Measurements from ENCODE around the gene TMEM259.

TMEM259 gene

GRCh38 chr19:970695-971094 is 50.2 kb downstream of the TMEM259 start:
- peak; percentile 77 for TF ChIP-seq CTCF (IDR thresholded peaks at IDR 0.05; ENCODE audit: low read depth, low read length, missing control alignments)

GRCh38 chr19:966485-967088 is 54.3 kb downstream of the TMEM259 start:
- no peak for TF ChIP-seq CTCF (IDR thresholded peaks at IDR 0.05; ENCODE audit: low read depth, low read length, missing control alignments)
- DNase-seq: no peak
- in situ Hi-C loops (cut with HindIII; ENCODE audit: low pct_ligation_motif_present, low sequenced_read_pairs): no loop called here
- no peaks in the 10 kb centered on the region for H3K27me3 ChIP-seq (replicated peaks)
- H3K27ac ChIP-seq: no peak overlapping the region
- peaks cover 55% of the 10 kb centered on the region for H3K36me3 ChIP-seq (replicated peaks)
- no peak overlapping the region for H3K4me3 ChIP-seq (ENCODE audit: low read depth, low read length)

More at GRCh38 chr19:970695-971094, 50.2 kb downstream of the TMEM259 start:
- H3K36me3 ChIP-seq (replicated peaks): peaks cover 45% of the 10 kb centered on the region
- in situ Hi-C loops (cut with HindIII; ENCODE audit: low pct_ligation_motif_present, low sequenced_read_pairs): no loop called here
- H3K27ac ChIP-seq: no peak overlapping the region
- no peak for DNase-seq
- H3K27me3 ChIP-seq (replicated peaks): no peaks in the 10 kb centered on the region
- no peak overlapping the region for H3K4me3 ChIP-seq (ENCODE audit: low read depth, low read length)

- peaks cover 48% of the 10 kb centered on the region for H3K36me3 ChIP-seq (replicated peaks)
- no peak for TF ChIP-seq CTCF (IDR thresholded peaks at IDR 0.05; ENCODE audit: low read depth, low read length, missing control alignments)
- no peak overlapping the region for H3K27ac ChIP-seq
- in situ Hi-C loops (cut with HindIII; ENCODE audit: low pct_ligation_motif_present, low sequenced_read_pairs): no loop called here
- H3K4me3 ChIP-seq (ENCODE audit: low read depth, low read length): no peak overlapping the region
- no peak for DNase-seq
- H3K27me3 ChIP-seq (replicated peaks): no peaks in the 10 kb centered on the region
Observed at GRCh38 chr19:964761-965694, 55.9 kb downstream of the TMEM259 start.

GRCh38 chr19:964116-964520 is 56.8 kb downstream of the TMEM259 start:
- no peak for TF ChIP-seq CTCF (IDR thresholded peaks at IDR 0.05; ENCODE audit: low read depth, low read length, missing control alignments)
- H3K27ac ChIP-seq: no peak overlapping the region
- no peaks in the 10 kb centered on the region for H3K27me3 ChIP-seq (replicated peaks)
- in situ Hi-C loops (cut with HindIII; ENCODE audit: low pct_ligation_motif_present, low sequenced_read_pairs): no loop called here
- H3K4me3 ChIP-seq (ENCODE audit: low read depth, low read length): no peak overlapping the region
- H3K36me3 ChIP-seq (replicated peaks): peaks cover 46% of the 10 kb centered on the region
- DNase-seq: no peak

GRCh38 chr19:963486-963951 is 57.4 kb downstream of the TMEM259 start:
- peaks cover 42% of the 10 kb centered on the region for H3K36me3 ChIP-seq (replicated peaks)

More at GRCh38 chr19:963486-963951, 57.4 kb downstream of the TMEM259 start:
- no peak for TF ChIP-seq CTCF (IDR thresholded peaks at IDR 0.05; ENCODE audit: low read depth, low read length, missing control alignments)
- in situ Hi-C loops (cut with HindIII; ENCODE audit: low pct_ligation_motif_present, low sequenced_read_pairs): no loop called here
- H3K27ac ChIP-seq: no peak overlapping the region
- H3K4me3 ChIP-seq (ENCODE audit: low read depth, low read length): no peak overlapping the region
- DNase-seq: no peak
- no peaks in the 10 kb centered on the region for H3K27me3 ChIP-seq (replicated peaks)

Measured in brain microvascular endothelial cell (primary cell).